Hepatocyte (in vitro differentiated cells): ENCODE data around the gene TNXB. TPM values are rescaled to one million over a fixed set of nuclear protein-coding genes. Genes with fewer than 3 reads are reported as not detected.
"Not testable (repeated sequence)": the region's sequence is repeated elsewhere in the genome, so short reads cannot be mapped to it uniquely, and the experiment has no call there.

Source experiments
- DNase-seq: peaks from one replicate; pipeline ENCODE4 v3.0.0-alpha.2; 2016; ENCODE audit warnings: low spot score
- H2AFZ ChIP-seq: fragments of 200-600 bp; sonication (generic); 2 replicates; pipeline ENCODE4 v1.6.0; 2016; ENCODE audit warnings: antibody characterized with exemption, mild to moderate bottlenecking
- H3K27ac ChIP-seq: fragments of 200-600 bp; sonication (generic); 2 replicates; pipeline ENCODE4 v1.5.1; 2016; ENCODE audit warnings: mild to moderate bottlenecking
- H3K27me3 ChIP-seq: fragments of 200-600 bp; sonication (generic); 2 replicates; pipeline ENCODE4 v1.6.1; 2016
- H3K36me3 ChIP-seq: fragments of 200-600 bp; sonication (generic); replicated peaks from 2 replicates; pipeline ENCODE4 v1.5.1; 2016; ENCODE audit warnings: low read depth; ENCODE audit not compliant: insufficient read depth
- H3K4me1 ChIP-seq: fragments of 200-600 bp; sonication (generic); 2 replicates; pipeline ENCODE4 v1.5.1; 2016; ENCODE audit warnings: mild to moderate bottlenecking, moderate library complexity; ENCODE audit not compliant: insufficient read depth
- H3K4me2 ChIP-seq: fragments of 200-600 bp; sonication (generic); 2 replicates; pipeline ENCODE4 v1.6.0; 2016
- H3K4me3 ChIP-seq: fragments of 200-600 bp; sonication (generic); 2 replicates; pipeline ENCODE4 v1.5.1; 2016; ENCODE audit warnings: mild to moderate bottlenecking
- H3K79me2 ChIP-seq: fragments of 200-600 bp; sonication (generic); 2 replicates; pipeline ENCODE4 v1.6.0; 2017; ENCODE audit warnings: mild to moderate bottlenecking
- H3K9me2 ChIP-seq: fragments of 200-600 bp; sonication (generic); replicated peaks from 2 replicates; pipeline ENCODE4 v1.6.0; 2017; ENCODE audit warnings: mild to moderate bottlenecking; ENCODE audit not compliant: insufficient read depth
- H3K9me3 ChIP-seq: fragments of 200-600 bp; sonication (generic); 2 replicates; pipeline ENCODE4 v1.5.1; 2016; ENCODE audit warnings: low read depth, mild to moderate bottlenecking
- H4K20me1 ChIP-seq: fragments of 200-600 bp; sonication (generic); 2 replicates; pipeline ENCODE4 v1.6.0; 2016; ENCODE audit warnings: mild to moderate bottlenecking; ENCODE audit not compliant: insufficient read depth, poor library complexity, severe bottlenecking
- EZH2 ChIP-seq: fragments of 200-600 bp; sonication (generic); IDR thresholded peaks from 2 replicates; pipeline ENCODE4 v1.6.1; 2016; ENCODE audit warnings: antibody characterized with exemption, mild to moderate bottlenecking, borderline replicate concordance
- EZH2phosphoT487 ChIP-seq: fragments of 200-600 bp; sonication (generic); IDR thresholded peaks from one replicate; pipeline ENCODE4 v1.6.1; 2018; ENCODE audit warnings: antibody characterized with exemption, mild to moderate bottlenecking, low read depth, moderate library complexity; ENCODE audit not compliant: unreplicated experiment, severe bottlenecking
- WGBS: methylation state at CpG from one replicate; pipeline ENCODE4 v1.1.6; 2016; ENCODE audit warnings: low lambda C conversion rate; ENCODE audit errors: missing lambda C conversion rate; 5-methylcytosine and 5-hydroxymethylcytosine counted together
- polyA plus RNA-seq: library from polyadenylated mRNA; unstranded; fragments of >200 nt; fragmentation: Nextera tagmentation; extraction: Ambion mirVana; gene quantifications from 2 replicates; pipeline ENCODE4 v1.2.1, GENCODE V29; 2016
- total RNA-seq: library from RNA; depleted of rRNA; stranded (reverse); fragments of >200 nt; gene quantifications from 2 replicates; pipeline ENCODE4 v1.2.3, GENCODE V29; 2014
- TF ChIP-seq, protein P1 (sequence below): fragments of 200-600 bp; sonication (generic); IDR thresholded peaks from 2 replicates; pipeline ENCODE4 v1.5.1; 2016; ENCODE audit warnings: antibody characterized with exemption, mild to moderate bottlenecking; ENCODE audit not compliant: poor library complexity

TNXB gene
- total and polyA plus RNA-seq, 2 experiments from 2014 or later: 9.2 to 11.6 TPM

DNA sequence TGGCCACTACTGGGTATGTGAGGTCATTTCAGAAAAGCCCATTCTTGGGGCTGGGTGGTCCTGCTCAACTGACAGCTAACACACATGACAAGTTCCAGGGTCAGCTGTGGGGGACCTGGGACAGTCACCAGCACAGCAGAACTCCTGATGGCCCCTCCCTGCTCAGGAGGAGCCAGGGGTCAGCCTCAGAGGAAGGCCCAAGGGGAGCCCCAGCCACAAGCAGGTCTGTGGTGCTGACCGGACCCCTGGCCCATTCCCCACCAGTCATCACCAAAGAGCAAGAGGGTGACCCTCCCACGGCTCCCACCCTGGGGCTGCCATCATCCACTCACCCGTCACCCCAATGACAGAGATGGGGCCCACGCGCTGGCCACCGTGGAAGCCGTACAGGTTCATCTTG, 52.9 kb downstream of the TNXB start:
- Histone ChIP-seq H3K9me3 (no peaks in the 10 kb centered on the region), H3K9me2 (no peaks in the 10 kb centered on the region), H3K36me3 (no peaks in the 10 kb centered on the region), H3K27ac (no peak overlapping the region), H3K27me3 (no peaks in the 10 kb centered on the region), H3K4me2 (no peak overlapping the region), H4K20me1 (no peaks in the 10 kb centered on the region), H3K4me3 (no peak overlapping the region), H2AFZ (no peak overlapping the region), H3K4me1 (no peaks in the 10 kb centered on the region), H3K79me2 (no peaks in the 10 kb centered on the region)
- 94% methylated on average over 7 of the region's 7 CpGs for WGBS
- TF ChIP-seq EZH2 (no peak), EZH2phosphoT487 (no peak)
- TF ChIP-seq, protein P1, sequence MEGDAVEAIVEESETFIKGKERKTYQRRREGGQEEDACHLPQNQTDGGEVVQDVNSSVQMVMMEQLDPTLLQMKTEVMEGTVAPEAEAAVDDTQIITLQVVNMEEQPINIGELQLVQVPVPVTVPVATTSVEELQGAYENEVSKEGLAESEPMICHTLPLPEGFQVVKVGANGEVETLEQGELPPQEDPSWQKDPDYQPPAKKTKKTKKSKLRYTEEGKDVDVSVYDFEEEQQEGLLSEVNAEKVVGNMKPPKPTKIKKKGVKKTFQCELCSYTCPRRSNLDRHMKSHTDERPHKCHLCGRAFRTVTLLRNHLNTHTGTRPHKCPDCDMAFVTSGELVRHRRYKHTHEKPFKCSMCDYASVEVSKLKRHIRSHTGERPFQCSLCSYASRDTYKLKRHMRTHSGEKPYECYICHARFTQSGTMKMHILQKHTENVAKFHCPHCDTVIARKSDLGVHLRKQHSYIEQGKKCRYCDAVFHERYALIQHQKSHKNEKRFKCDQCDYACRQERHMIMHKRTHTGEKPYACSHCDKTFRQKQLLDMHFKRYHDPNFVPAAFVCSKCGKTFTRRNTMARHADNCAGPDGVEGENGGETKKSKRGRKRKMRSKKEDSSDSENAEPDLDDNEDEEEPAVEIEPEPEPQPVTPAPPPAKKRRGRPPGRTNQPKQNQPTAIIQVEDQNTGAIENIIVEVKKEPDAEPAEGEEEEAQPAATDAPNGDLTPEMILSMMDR: no peak
- DNase-seq: no peak

DNA sequence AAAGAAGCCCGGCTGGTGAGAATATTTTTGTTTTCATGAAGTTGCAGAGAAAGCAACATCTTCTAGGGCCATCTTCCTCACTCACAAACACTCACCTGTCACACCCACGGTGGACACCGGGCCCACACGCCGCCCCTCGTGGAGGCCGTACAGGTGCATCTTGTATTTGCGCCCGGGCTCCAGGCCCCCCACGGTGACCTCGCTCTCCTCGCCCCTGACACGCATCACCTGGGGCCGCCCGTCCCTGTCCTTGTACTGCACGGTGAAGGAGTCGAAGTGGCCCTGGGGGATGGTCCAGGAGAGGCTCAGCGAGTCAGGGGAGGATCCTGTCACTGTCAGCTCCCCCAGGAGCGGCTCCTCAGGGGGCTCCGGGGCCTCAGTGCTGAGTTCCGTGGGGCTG, 53.4 kb downstream of the TNXB start:
- H3K27me3 ChIP-seq, DNase-seq, H3K9me2 ChIP-seq, H3K4me2 ChIP-seq, H3K4me3 ChIP-seq, H4K20me1 ChIP-seq, H3K4me1 ChIP-seq, H2AFZ ChIP-seq, H3K9me3 ChIP-seq, H3K36me3 ChIP-seq, H3K79me2 ChIP-seq, H3K27ac ChIP-seq: not testable (repeated sequence)
- 95% methylated on average over 21 of the region's 21 CpGs for WGBS

DNA sequence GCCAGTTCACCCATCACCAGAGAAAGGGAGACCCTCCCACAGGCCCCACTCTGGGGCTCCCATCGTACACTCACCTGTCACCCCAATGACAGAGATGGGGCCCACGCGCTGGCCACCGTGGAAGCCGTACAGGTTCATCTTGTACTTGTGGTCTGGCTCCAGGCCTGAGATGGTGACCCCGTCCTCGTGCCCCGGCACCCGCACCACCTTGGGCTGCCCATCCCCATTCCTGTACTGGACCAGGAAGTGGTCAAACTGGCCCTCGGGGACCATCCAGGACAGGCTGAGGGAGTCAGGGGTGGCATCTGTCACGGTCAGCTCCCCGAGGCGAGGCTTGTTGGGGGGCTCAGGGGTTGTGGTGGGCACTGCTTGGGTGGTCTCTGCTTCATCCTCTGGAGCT, 55.8 kb downstream of the TNXB start:
- 95% methylated on average over 11 of the region's 13 CpGs for WGBS
- not testable (repeated sequence) for H2AFZ ChIP-seq, H3K27me3 ChIP-seq

GRCh38 chr6:32052626-32053025, 56.5 kb downstream of the TNXB start:
- WGBS: 89% methylated on average over 20 of the region's 20 CpGs

More for the DNA sequence above, 55.8 kb downstream of the TNXB start:
- not testable (repeated sequence) for H3K27ac ChIP-seq, H3K79me2 ChIP-seq, H3K4me3 ChIP-seq, H3K9me3 ChIP-seq, H3K9me2 ChIP-seq, H3K36me3 ChIP-seq, DNase-seq, H3K4me1 ChIP-seq, H3K4me2 ChIP-seq, H4K20me1 ChIP-seq

GRCh38 chr6:32050562-32050961, 58.6 kb downstream of the TNXB start:
- DNase-seq: no peak
- H3K4me3 ChIP-seq: no peak overlapping the region
- H3K27ac ChIP-seq: no peak overlapping the region
- no peaks in the 10 kb centered on the region for H3K9me3 ChIP-seq
- no peaks in the 10 kb centered on the region for H4K20me1 ChIP-seq
- peaks cover 6% of the 10 kb centered on the region for H3K4me1 ChIP-seq
- H2AFZ ChIP-seq: no peak overlapping the region
- no peaks in the 10 kb centered on the region for H3K9me2 ChIP-seq
- no peak overlapping the region for H3K4me2 ChIP-seq
- TF ChIP-seq EZH2 (no peak), EZH2phosphoT487 (no peak)
- TF ChIP-seq, protein P1: no peak
- WGBS: 93% methylated on average over 3 of the region's 5 CpGs
- H3K36me3 ChIP-seq: no peaks in the 10 kb centered on the region
- no peaks in the 10 kb centered on the region for H3K27me3 ChIP-seq
- no peaks in the 10 kb centered on the region for H3K79me2 ChIP-seq

More at GRCh38 chr6:32052626-32053025, 56.5 kb downstream of the TNXB start:
- not testable (repeated sequence) for H3K27ac ChIP-seq, H4K20me1 ChIP-seq, H2AFZ ChIP-seq, DNase-seq, H3K36me3 ChIP-seq, H3K4me3 ChIP-seq, H3K4me1 ChIP-seq, H3K9me2 ChIP-seq, H3K9me3 ChIP-seq, H3K4me2 ChIP-seq, H3K79me2 ChIP-seq, H3K27me3 ChIP-seq

GRCh38 chr6:32049736-32050135, 59.4 kb downstream of the TNXB start:
- not testable (repeated sequence) for H3K4me2 ChIP-seq, H2AFZ ChIP-seq, H3K4me3 ChIP-seq, H3K9me2 ChIP-seq, H3K27me3 ChIP-seq, H3K27ac ChIP-seq, H4K20me1 ChIP-seq, H3K4me1 ChIP-seq, H3K9me3 ChIP-seq, H3K79me2 ChIP-seq, H3K36me3 ChIP-seq, DNase-seq
- 92% methylated on average over 6 of the region's 11 CpGs for WGBS

DNA sequence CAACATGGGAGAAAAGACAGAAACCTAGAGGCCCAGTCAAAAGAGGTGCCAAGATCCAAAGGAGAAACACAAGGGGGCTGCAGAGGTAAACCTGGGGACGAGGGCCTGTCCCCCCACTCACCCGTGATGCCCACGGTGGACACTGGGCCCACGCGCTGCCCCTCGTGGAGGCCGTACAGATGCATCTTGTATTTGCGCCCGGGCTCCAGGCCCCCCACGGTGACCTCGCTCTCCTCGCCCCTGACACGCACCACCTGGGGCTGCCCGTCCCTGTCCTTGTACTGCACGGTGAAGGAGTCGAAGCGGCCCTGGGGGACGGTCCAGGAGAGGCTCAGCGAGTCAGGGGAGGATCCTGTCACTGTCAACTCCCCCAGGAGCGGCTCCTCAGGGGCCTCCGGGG, 60.0 kb downstream of the TNXB start:
- 94% methylated on average over 21 of the region's 21 CpGs for WGBS
- not testable (repeated sequence) for H3K9me3 ChIP-seq, H3K4me1 ChIP-seq, H3K27ac ChIP-seq, H3K4me2 ChIP-seq, H3K4me3 ChIP-seq, H3K27me3 ChIP-seq, DNase-seq, H4K20me1 ChIP-seq, H3K36me3 ChIP-seq, H3K79me2 ChIP-seq, H3K9me2 ChIP-seq, H2AFZ ChIP-seq
